Measurements from ENCODE around the gene CPA4.
"Not testable (repeated sequence)": the region's sequence is repeated elsewhere in the genome, so short reads cannot be mapped to it uniquely, and the experiment has no call there.

Gene CPA4

DNA sequence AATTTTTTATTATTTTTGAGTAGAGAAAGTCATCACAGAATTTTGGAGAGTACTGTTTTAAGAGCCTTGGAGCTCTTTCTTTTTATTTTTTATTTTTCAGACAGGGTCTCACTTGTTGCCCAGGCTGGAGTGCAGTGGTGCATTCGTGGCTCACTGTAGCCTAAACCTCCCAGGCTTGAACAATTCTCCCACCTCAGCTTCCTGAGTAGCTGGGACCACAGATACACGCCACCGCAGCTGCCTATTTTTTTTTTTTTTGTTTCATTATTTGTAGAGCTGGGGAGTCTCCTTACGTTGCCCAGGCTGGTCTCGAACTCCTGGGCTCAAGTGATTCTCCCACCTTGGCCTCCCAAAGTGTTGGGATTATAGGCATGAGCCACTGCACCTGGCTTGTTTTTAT, 10.6 kb downstream of the CPA4 start:
- DNase-seq, result no peak

DNA sequence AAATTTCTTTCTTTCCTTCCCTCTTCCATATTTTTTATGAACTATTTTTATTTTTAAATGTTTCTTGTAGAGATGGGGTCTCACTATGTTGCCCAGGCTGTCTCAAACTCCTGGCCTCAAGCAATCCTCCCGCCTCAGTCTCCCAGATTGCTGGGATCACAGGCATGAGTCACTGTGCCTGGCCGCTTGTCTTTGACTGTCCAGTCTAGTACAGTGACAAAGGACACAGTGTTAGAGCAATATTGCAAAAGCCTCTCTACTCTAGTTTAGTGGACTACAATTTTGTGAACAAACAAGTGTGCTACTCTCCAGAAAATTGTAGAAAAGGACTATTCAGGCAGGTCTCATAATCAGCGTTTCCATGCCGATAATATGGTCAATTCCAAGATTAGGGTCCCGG, 11.0 kb downstream of the CPA4 start:
- no peak for DNase-seq

DNA sequence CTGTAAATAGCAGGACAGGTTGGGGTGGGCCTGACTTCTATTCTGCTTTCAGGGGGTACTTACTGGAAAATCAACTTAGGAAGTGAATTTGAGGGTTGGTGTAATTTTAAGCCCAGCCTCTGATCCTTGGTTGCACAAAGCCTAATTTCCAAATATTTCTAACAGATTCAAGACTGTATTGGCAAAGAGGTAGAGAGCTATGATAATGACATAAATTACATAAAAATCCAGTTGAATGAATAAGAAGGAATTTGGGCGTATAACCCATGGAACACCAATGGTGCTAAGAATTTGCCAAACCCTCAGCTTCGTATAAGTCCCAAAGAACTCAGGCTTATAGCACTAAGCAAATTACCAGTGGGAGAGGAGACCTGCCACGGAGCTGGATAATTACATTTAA, 11.9 kb downstream of the CPA4 start:
- DNase-seq, result no peak

DNA sequence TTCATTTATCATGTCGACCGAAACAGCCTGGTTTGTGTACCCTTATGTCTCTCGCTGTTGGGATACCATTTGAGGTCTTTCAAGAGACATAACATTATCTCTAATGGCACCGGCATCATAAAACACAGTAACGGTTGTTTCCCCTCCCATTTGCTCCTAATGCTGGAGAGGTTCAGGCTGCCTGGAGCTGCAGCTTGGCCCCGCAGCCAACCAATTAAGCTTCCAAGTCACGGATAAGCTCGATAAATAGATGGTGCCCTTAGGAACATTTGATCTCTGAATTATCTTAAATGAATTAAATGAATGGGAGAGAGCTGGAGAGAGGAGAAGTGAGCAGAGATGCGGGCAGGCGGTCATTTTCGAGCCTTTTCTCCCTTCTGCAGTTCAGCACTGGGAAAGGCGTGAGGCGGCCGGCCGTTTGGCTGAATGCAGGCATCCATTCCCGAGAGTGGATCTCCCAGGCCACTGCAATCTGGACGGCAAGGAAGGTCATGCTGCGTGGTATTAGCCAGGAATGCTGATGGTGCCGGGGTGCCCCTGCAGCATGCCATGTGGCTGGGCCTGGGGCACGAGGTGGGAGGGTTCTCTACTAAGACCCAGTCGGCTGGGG, 12.6 kb downstream of the CPA4 start:
- no peak for DNase-seq

DNA sequence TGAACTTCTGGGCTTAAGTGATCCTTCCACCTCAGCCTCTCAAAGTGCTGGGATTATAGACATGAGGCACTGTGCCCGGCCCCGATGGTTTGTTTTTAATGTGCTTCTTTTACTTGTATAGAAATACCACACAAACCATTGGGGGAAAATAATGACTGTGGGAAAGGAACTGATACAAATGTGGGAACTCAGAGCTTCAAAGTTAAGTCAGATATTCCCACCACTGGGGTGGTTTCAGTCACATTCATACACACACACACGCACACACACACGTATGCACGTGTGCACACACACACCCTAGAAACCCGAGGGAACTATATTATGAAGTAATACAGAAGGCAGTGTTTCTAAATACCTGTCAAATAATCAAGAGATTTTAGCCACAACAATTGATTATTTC, 17.0 kb downstream of the CPA4 start:
- DNase-seq, result no peak

DNA sequence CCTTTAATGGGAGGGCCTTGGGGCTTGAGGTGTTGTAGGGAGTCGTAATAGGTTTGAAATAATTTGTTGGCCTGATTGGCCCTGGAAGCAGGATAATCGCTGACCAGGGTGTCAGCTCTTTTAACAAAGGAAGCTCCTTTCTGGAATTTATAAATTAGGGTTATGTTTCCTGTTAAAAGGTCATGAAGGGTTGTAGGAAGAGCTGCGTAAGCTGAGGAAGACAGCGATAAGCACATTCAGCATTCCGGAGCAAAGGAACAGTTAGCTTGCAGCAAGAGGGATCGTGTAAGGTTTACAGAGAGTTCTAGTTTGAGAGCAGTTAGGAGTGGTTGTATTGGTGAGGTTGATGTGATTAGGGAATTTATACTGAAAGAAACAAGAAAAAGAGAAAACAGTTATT, 21.3 kb downstream of the CPA4 start:
- DNase-seq, result no peak

DNA sequence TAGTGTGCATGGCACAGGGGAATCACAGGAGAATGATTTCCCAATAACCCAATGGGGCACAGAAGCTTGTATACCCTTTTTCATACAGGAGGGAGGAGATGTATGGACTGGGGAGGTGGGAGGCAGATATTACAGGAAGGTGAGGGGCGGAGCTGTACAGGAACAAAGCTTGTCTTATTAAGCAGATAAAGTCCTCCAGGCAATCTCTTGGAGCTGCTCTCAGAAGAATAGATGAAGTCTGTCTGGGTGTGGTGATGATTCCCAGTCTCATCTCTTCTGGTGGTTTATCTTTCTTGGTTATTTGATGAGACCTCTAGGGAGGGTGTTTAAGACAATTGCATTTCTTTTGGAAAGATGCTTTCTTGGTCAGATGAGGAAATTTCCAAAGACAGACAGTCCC, 26.6 kb downstream of the CPA4 start:
- no peak for DNase-seq

DNA sequence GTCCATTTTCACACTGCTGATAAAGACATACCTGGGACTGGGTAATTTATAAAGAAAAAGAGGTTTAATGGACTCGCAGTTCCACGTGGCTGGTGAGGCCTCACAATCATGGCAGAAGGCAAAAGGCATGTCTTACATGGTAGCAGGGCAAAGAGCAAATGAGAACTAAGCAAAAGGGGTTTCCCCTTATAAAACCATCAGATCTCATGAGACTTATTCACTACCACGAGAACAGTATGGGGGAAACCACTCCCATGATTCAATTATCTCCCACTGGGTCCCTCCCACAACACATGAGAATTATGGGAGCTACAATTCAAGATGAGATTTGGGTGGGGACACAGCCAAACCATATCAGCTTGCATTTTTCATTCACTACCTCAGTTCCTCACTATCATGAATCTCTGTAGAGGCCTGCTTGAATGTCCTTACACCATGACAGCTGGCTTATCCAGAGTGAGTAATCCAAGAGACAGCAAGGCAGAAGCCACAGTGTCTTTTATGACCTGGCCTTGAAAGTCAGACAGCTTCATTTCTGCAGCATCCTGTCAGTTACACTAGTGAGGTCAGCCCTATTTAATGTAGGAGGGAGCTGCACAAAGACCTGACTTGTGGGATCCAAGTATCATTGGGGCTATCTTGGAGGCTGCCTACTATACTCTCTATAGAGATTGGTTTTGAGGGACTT, 28.7 kb downstream of the CPA4 start:
- DNase-seq, result not testable (repeated sequence)

DNA sequence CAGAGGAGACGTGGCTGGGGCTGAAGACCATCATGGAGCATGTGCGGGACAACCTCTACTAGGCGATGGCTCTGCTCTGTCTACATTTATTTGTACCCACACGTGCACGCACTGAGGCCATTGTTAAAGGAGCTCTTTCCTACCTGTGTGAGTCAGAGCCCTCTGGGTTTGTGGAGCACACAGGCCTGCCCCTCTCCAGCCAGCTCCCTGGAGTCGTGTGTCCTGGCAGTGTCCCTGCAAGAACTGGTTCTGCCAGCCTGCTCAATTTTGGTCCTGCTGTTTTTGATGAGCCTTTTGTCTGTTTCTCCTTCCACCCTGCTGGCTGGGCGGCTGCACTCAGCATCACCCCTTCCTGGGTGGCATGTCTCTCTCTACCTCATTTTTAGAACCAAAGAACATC, 29.7 kb downstream of the CPA4 start:
- no peak for DNase-seq

DNA sequence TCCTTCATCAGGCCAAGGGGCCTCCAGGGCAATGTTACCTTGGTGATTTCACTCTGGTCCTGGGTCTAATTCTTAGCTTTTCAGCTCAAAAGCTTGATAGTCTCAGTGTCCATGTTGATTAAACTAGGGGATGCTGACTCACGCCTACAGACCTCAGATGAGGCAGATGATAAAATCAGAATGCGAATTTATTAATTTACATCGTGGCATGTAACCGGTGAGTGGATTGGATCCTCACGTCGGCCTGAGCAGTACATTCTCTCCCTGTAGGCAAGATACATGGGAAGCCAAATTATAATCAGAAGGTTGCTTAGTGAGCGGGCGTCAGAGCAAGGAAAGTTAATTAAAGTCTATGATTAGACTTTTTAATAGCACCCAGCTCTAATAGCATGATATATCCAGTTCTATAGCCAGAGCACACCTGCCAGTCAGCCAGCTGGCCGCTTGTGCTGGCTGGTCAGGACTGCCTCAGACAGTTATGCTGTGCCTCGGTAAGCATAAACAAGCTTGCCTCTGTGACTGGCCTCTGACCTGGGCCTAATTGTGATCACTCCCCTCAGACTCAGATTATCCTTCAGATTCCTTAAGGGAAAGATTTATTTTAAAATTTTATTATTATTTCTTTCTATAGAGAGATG, 31.5 kb downstream of the CPA4 start:
- no peak for DNase-seq

DNA sequence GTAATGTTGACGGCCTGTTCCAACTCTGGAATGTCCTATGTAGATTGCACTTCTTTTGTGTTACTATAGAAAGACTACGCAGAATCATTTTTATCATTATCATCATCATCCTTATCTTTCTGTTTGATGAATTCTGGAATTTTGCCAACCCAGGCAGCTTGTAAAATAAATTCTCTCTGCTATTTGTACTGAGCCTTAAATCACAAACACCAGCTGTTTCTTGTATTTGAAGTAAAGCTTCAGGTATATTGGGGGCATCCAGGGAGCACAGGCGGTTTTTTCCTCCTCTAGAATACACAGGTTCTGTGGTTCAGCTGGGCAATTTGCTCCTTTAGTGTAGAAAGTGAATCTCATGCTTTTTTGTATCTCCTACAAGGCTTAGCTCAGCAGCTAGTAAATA, 36.7 kb downstream of the CPA4 start:
- no peak for DNase-seq

DNA sequence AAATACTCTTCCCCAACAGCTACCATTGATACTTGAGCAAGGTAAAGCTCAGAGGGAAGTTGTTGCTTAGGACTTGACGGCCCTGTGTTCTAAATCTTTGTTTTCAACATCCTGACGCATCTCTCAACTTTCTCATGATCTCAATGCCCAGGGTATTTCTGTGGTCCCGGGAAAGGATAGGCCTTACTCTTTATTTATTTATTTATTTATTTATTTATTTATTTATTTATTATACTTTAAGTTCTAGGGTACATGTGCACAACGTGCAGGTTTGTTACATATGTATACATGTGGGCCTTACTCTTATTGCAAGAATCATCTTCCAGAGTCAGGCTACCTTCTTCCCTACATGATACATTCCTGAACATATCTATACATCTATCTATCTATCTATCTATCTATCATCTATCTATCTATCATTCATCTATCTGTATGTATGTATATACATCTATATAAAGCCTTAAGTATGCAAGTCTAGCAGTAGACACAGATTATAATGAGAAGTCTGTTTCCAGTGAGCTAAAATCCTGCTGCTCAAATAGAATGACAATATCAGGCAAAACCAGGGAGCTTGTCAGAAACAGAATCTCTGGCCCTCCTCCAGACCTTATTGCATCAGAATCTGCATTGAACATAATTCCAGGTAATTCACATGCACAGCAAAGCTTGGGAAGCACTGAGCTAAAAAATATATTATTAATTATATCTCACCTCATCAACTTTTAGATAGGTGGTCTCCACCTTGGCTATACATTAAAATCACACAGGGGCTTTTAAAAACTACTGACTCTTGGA, 39.5 kb downstream of the CPA4 start:
- DNase-seq, result no peak

DNA sequence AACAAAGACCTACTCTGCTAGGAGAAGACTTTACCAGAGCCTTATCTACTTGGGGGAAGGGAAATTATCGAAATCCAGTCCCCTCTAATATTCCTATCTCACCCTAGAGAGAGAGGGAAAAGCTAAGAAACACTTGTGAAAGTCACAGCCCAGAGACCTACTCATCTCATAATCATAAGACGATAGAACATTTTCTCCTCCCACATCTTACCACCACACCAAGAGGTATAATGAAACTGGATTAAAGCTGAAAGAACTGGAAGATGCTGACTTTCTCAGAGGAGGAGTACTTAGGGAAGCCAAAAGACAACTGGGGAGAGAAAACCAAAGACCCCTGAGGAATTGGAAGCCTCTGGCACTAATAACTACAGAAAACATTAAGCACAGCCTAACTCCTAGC, 40.9 kb downstream of the CPA4 start:
- no peak for DNase-seq

DNA sequence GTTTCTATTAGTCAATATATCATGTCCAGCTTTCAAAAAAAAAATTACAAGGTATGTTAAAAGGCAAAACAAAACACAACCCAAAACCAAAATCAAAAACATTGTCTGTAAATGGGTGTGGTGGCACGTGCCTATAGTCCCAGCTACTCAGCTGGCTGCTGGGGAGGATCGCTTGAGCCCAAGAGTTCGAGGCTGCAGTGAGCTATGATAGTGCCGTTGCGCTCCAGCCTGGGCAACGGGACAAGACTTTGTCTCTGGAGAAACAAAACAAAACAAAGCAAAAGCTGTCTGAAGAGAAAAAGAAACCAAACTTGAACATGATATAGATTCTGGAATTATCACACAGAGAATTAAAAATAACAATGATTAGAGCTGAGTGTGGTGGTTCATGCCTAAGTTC, 41.3 kb downstream of the CPA4 start:
- DNase-seq, result no peak

DNA sequence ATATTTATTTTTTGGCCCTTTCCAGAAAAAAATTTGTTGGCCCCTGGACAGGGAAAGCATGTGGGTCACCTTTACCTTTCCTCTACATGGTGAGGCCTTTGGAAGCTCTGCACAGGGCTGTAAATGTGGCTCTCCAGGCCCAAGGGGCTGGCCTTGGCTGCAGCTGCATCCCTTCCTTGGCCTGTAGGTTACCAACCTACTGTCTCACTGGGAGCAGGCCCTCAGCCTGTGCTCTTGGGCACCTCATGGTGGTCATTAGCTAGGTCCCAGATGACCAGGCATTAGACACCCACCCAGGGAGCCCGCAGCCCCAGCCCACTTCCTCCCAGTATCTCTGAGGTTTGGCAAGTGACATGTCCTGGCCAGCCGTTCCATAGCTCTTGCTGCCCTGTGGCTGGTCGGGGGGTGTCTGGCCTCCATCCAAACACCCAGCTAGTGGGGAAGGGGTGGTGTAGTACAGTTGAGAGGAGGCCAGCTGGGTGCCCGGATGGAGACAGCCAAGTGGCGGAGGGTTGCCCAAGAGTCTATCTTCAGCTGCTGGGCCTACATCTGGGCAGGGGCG, 44.5 kb downstream of the CPA4 start:
- no peak for DNase-seq

DNA sequence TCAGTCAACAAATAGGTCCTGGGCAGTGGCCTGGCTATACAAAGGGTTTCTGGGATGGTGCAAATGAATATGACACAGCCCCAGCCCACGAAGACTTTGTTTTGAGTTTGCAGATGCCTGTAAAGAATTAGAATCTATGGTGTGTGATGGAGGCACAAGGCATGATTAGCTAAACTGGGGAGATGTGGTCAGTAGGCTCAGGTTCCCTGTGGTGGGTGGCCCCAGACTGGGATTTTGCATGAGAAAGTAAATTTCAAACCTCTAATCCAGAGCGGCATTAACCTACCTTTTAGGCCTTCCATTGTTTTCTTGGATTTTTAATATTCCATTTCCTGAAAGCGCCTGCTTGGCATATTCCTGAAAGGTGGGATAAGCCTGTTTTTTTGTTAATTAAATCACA, 45.3 kb downstream of the CPA4 start:
- DNase-seq, result no peak

DNA sequence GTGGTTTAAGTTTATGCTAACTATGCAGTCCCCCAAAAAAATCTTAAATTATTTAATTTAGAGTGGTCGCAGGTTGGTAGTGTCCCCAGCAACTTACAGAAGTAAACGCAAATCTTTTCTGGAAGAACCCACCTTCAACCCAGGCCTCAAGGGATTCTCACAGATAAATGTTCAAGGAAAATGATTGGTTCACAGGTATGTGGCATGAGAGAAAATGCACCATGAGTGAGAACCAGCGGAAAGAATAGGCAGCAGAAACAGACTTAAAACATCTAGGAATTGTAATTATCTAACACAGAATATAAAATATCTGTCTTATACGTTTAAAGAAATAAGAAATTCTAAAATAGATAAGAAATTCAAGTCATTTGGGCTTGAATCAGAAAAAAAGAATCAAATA, 48.9 kb downstream of the CPA4 start:
- DNase-seq, result no peak

DNA sequence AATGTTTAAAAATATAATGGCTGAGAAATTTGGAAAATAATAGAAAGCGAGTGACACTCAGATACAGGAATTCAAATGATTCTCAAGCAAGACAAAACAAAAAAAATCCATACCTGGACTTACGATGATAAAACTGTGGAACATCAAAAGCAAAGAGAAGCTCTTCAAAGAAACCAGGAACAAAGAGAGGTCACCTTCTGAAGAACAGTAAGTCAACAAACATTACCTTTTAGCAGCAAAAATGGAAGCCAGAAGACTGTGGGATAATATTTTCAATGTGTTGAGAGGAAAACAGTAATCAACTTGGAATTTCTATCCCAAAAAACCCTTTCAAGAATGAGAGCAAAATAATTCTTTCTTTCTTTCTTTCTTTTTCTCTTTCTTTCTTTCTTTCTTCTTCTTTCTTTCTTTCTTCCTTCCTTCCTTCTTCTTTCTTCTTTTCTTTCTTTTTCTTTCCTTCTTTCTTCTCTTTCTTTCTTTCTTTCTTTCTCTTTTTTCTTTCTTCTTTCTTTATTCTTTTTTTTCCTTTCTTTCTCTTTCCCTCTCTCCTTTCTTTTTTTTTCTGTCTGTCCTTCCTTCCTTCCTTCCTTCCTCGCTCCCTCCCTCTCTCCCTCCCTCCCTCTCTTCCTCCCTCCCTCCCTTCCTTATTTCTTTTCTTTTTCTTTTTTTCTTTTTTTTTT, 49.9 kb downstream of the CPA4 start:
- DNase-seq, result no peak

DNA sequence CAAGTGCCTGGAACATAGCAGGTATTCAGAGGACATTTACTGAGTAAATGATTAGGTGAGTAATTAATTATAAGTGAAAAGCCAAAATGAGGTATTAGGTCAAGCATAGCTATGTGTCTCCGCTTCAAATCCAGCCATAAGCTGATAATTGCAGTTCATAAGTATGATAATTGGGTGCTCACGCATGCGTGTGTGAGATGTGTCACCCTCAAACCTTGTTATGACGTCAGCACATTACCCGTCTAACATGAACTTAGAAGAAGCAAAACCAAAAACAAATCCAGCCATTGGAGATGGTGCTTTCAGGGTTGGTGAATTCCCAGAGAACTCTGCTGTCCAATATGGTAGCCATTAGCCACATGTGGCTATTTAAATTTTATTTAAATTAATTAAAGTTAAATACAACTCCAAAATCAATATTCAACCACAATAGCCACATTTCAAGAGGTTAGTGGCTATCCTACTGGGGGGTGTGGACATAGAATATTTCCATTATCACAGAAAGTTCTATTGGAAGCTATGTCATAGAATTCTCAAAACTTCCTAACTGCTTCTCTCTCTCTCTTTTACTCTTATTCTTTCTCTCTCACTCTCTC, 51.4 kb downstream of the CPA4 start, which contains the start of gene CPA5:
TSS of gene CPA5 (plus strand) at position 546 of the 596 bp plus-strand sequence. CDS start 1,670 bp downstream, outside the sequence.
- no peak for DNase-seq

DNA sequence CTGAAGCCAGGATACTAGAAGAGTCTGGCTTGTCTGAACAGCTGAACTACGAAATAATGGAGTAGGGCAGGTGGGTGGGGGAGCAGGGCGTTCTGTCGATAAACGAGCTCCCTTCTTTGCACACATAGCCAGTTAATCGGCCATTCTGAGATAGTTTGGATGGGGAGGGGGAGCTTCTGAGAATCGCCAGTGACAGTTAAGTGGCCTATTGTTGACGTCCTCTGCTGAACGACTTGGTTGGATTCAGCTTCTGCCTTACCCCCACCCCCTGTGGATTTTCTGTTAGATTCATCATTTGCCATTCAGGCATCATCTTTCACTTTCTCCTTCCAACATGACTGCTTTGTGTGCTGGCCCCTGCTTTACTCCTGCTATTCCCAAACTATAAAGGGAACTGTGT, 52.2 kb downstream of the CPA4 start:
- no peak for DNase-seq

DNA sequence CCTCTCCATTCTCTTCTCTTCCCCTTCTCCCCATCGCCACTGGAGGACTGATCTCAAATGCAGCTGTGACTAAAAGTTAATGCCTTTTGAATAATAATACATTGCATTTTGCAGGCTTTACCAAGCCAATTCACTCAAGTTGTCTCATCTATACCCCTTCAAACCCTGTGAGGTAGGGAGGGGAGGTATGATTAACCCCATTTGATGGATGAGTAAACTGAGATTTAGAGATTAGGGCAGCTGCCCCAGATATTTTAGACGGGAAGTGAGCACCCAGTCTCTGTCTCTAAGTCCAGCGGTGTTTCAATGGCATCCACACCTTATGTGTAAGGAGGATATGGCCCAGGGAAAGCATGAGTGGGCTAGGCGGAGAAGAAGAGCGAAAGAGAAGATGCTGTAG, 52.8 kb downstream of the CPA4 start:
- no peak for DNase-seq

DNA sequence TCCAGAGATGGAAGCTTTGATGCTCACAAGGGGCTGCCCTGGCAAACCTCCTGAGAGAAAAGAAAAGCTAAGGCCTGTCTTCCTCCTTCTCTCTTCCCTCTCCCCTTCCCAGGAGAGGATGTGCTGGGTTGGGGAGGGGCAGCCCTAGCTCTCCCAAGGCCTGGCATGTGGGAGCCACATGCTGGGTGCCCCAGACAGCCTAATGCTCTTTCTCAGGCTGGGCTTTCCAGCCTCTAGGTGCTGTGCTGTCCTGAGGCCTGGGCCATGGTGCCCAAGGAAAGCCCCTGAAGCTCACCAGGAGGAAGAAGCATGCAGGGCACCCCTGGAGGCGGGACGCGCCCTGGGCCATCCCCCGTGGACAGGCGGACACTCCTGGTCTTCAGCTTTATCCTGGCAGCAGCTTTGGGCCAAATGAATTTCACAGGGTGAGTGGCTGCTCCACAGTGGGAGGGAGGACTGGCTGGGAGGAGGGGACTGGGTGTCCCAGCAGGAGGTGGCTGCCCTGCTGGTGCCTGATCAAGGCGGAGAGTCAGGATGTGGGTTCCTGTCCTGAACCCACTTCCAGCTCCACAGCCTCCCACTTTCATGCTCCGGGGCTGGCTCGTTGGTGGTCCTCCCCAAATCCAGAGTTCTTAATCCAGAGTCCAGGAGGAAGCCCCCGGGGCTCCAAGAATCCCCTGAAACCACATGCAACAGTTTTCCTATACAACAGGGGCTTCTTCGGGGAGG, 53.4 kb downstream of the CPA4 start:
- no peak for DNase-seq
